Stimulated activated CD4-positive, alpha-beta T cell treated with anti-CD3 and anti-CD28 coated beads, Interleukin-12 subunit alpha, Interleukin-12 subunit beta, amount 100 ng/mL, for 48 hours (primary cell): ENCODE measurements around the gene RUVBL2.
A peak's percentile ranks its signal among the peaks of the same experiment; 100 is the strongest.

Experiments
- DNase-seq, 3 donors: peaks; one replicate each; pipeline ENCODE4 v3.0.0-alpha.2; 2020; ENCODE audit warnings: low read depth in 2 of 3, low spot score in 1 of 3

Gene RUVBL2

GRCh38 chr19:48987323-48987722 lies 6.4 kb upstream of the RUVBL2 start:
- no peak for DNase-seq

GRCh38 chr19:48988286-48988685 lies 5.4 kb upstream of the RUVBL2 start:
- DNase-seq, result no peak

GRCh38 chr19:48988860-48989259 lies 4.8 kb upstream of the RUVBL2 start:
- no peak for DNase-seq

GRCh38 chr19:48989701-48990291 lies 3.9 kb upstream of the RUVBL2 start:
- no peak for DNase-seq

- DNase-seq, result no peak
Observed at GRCh38 chr19:48990400-48990799, 3.3 kb upstream of the RUVBL2 start.

- no peak for DNase-seq
Observed at GRCh38 chr19:48991011-48991609, 2.6 kb upstream of the RUVBL2 start.

GRCh38 chr19:48991873-48992580 lies 1.7 kb upstream of the RUVBL2 start:
- DNase-seq, result no peak

- no peak for DNase-seq
Observed at GRCh38 chr19:48992581-48993174, 1.0 kb upstream of the RUVBL2 start.

- DNase-seq, result no peak
Observed at GRCh38 chr19:48994035-48994386, 324 bp downstream of the RUVBL2 start.

GRCh38 chr19:48997972-48998371 lies 4.3 kb downstream of the RUVBL2 start:
- peak in 2 of 3 donors; percentile 54 to 60 for DNase-seq

GRCh38 chr19:48999481-49000325 lies 6.0 kb downstream of the RUVBL2 start:
- DNase-seq, result peak; percentile 50 to 69 (median 67)

- no peak for DNase-seq
Observed at GRCh38 chr19:49004133-49004532, 10.4 kb downstream of the RUVBL2 start.

GRCh38 chr19:49004964-49005614 lies 11.4 kb downstream of the RUVBL2 start:
- DNase-seq, result no peak

GRCh38 chr19:49006905-49007304 lies 13.2 kb downstream of the RUVBL2 start:
- no peak for DNase-seq

GRCh38 chr19:49009828-49010227 lies 16.1 kb downstream of the RUVBL2 start:
- no peak for DNase-seq

- DNase-seq, result no peak
Observed at GRCh38 chr19:49010453-49010852, 16.8 kb downstream of the RUVBL2 start.

- DNase-seq, result no peak
Observed at GRCh38 chr19:49011194-49011593, 17.5 kb downstream of the RUVBL2 start.

- DNase-seq, result no peak
Observed at GRCh38 chr19:49014123-49014869, 20.6 kb downstream of the RUVBL2 start.

GRCh38 chr19:49014870-49015255 lies 21.2 kb downstream of the RUVBL2 start:
- no peak for DNase-seq
